Activated CD4-positive, alpha-beta T cell treated with anti-CD3 and anti-CD28 coated beads, Interleukin-2, amount 50 U/mL, for 24 hours (primary cell): ENCODE measurements around the gene CFD.
"Not testable (repeated sequence)": the region's sequence is repeated elsewhere in the genome, so short reads cannot be mapped to it uniquely, and the experiment has no call there.

Experiments
- DNase-seq, 2 donors: peaks; one replicate each; pipeline ENCODE4 v3.0.0-alpha.2; 2020; ENCODE audit warnings: low read depth in 1 of 2, low spot score in 1 of 2

Gene CFD

DNA sequence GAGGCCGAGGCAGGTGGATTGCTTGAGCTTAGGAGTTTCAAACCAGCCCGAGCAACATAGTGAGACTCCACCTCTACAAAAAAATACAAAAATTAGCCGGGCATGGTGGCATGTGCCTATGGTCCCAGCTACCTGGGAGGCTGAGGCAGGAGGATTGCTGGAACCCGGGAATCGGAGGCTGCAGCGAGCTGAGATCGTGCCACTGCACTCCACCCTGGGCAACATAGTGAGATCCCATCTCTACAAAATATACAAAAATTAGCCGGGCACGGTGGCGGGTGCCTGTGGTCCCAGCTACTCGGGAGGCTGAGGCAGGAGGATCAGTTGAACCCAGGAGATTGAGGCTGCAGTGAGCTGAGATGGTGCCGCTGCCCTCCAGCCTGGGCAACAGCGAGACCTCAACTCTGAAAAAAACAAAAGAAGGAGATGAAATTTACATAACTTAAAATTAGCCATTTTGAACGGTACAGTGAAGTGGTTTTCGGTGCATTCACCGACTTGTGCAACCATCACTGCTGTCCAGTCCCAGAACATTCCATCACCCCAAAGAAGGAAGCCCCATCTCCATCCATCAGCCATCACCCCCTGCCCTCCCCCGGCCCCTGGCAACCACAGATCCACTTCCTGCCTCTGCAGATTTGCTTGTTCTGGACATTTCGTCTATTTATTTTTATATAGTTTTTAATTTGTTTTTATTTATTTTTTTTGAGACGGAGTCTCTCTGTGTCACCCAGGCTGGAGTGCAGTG lies 33.4 kb upstream of the CFD start:
- no peak for DNase-seq

GRCh38 chr19:827314-827709 lies 32.2 kb upstream of the CFD start:
- DNase-seq = no peak

GRCh38 chr19:827710-828321 lies 31.6 kb upstream of the CFD start, which contains the start of gene AZU1:
AZU1 (plus strand) TSS chr19:827837; CDS start chr19:827847, 10 bp downstream.
- no peak for DNase-seq

DNA sequence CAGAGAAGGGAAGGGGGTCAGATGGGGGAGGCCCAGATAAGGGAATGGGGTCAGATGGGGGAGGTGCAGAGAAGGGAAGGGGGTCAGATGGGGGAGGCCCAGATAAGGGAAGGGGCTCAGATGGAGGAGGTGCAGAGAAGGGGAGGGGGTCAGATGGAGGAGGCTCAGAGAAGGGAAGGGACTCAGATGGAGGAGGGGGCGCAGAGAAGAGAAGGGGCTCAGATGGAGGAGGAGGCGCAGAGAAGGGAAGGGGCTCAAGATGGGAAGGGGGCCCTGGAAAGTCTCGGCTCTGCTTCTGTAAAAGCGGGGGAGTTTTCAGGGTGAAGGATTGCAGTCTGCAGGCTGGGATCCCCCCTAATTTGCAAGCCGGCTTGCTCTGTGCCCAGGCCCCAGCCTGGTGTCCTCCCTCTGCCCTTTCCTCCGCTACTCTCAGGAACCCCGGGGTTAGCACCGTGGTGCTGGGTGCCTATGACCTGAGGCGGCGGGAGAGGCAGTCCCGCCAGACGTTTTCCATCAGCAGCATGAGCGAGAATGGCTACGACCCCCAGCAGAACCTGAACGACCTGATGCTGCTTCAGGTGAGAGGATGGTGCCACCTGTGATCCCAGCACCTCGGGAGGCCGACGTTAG lies 30.2 kb upstream of the CFD start:
- DNase-seq = no peak

GRCh38 chr19:831407-832369 lies 27.8 kb upstream of the CFD start:
- DNase-seq = no peak

DNA sequence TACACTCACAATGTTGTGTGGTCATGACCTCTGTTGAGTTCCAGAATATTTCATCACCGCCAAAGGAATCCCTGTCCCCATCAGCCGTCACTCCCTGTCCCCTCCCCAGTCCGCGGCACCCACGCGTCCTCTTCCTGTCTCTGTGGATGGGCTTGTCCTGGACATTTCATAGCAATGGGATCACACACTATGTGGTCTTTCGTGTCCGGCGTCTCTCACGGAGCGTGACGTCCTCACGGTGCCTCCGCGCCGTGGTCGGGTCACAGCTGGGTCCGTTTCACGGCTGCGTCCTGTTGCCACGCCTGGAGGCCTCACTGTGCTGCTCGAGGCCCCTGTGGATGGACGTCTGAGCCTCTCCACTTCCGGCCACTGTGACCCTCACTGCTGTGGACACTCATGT lies 25.2 kb upstream of the CFD start:
- no peak for DNase-seq

GRCh38 chr19:835210-835810 lies 24.2 kb upstream of the CFD start:
- no peak for DNase-seq

- no peak for DNase-seq
These were observed 18.8 kb upstream of the CFD start, which contains the start of gene PRTN3 for GRCh38 chr19:840519-841206. PRTN3 (plus strand) TSS chr19:840999; CDS start chr19:841009, 10 bp downstream.

- DNase-seq = not testable (repeated sequence)
These were observed 16.7 kb upstream of the CFD start for GRCh38 chr19:842802-843179.

GRCh38 chr19:843180-843835 lies 16.2 kb upstream of the CFD start:
- no peak for DNase-seq

DNA sequence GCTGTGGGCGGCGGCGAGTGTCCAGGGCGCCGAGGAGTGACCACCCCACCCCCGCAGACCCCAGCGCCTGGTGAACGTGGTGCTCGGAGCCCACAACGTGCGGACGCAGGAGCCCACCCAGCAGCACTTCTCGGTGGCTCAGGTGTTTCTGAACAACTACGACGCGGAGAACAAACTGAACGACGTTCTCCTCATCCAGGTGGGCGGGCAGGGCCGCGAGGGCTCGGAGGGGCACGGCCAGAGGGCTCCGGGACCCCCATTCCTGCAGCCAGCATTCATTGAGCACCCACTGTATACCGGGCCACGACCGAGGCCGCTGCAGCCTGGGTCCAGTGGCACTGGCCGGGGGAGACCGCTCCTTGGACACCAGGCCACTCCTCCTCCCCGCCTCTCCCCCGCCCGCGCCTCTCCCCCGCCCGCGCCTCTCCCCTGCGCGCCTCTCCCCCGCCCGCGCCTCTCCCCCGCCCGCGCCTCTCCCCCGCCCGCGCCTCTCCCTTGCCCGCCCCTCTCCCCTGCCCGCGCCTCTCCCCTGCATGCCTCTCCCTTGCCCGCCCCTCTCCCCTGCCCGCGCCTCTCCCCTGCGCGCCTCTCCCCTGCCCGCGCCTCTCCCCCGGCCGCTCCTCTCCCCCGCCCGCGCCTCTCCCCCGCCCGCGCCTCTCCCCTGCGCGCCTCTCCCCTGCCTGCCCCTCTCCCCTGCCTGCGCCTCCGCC lies 15.5 kb upstream of the CFD start:
- no peak for DNase-seq

DNA sequence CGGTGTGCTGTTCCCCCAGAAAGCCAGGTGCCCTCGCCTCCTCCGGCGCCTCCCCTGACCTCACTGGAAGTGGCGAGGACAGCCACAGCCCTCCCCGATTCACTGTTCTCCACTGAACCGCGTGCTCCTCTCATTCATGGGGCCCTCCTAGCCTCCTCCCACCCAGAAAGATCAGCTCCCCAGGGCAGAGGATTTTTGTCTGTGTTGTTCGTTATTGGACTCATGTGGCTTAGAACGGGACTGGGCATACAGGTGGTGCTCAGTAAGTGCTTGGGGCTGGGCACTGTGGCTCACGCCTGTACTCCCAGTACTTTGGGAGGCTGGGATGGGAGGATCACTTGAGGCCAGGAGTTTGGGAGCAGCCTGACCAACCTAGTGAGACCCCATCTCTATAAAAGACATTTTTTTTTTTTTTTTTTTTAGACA lies 14.9 kb upstream of the CFD start:
- DNase-seq = no peak

DNA sequence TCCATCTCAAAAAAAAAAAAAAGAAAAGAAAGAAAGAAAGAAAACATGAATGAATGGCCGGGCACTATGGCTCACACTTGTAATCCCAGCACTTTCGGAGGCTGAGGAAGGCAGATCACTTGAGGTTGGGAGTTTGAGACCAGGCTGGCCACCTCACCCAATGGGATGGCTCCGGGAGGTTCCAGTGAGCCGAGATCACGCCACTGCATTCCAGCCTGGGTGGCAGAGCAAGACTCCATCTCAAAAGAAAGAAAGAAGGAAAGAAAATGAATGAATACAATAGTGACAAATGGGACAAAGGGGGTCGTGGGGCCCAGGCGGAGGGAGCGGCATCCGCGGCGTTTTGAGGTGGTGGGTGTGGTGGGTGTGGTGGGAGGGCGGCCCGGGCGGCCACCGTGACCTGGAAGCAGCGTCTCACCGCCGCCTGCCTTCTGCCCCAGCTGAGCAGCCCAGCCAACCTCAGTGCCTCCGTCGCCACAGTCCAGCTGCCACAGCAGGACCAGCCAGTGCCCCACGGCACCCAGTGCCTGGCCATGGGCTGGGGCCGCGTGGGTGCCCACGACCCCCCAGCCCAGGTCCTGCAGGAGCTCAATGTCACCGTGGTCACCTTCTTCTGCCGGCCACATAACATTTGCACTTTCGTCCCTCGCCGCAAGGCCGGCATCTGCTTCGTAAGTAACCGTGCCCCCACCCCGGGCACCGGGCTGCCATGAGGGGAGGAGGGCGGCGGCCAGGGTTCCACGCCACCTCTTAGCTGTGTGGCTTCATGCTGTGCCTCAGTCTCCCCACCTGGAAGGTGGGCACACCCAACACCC lies 13.6 kb upstream of the CFD start:
- DNase-seq = no peak

- DNase-seq = no peak
These were observed 11.0 kb upstream of the CFD start for GRCh38 chr19:848386-848921.

DNA sequence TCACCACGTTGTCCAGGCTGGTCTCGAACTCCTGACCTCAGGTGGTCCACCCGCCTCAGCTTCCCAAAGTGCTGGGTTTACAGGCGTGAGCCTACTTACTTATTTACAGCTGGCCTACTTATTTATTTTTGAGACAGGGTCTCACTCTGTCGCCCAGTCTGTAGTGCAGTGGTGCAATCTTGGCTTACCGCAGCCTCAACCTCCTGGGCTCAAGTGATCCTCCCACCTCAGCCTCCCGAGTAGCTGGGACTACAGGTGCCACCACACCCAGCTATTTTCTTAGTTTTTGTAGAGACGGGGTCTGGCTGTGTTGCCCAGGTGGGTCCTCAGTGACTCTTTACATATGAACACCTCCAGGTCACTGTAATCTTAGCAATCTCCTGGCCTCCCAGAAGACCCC lies 10.3 kb upstream of the CFD start:
- DNase-seq = not testable (repeated sequence)

GRCh38 chr19:850221-850978 lies 9.1 kb upstream of the CFD start:
- no peak for DNase-seq

DNA sequence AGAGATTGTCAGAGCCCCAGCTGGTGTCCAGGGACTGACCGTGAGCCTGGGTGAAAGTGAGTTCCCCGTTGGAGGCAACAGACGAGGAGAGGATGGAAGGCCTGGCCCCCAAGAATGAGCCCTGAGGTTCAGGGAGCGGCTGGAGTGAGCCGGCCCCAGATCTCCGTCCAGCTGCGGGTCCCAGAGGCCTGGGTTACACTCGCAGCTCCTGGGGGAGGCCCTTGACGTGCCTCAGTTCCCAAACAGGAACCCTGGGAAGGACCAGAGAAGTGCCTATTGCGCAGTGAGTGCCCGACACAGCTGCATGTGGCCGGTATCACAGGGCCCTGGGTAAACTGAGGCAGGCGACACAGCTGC lies 8.5 kb upstream of the CFD start:
- DNase-seq = no peak
